IPS-NIHi7 (cell line): ENCODE measurements around the gene POLA1.
"Not testable (repeated sequence)": the region's sequence is repeated elsewhere in the genome, so short reads cannot be mapped to it uniquely, and the experiment has no call there.

ENCODE experiments used
- DNase-seq: peaks from one replicate; pipeline ENCODE4 v3.0.0; 2012; ENCODE audit warnings: mixed read lengths; ENCODE audit errors: extremely low spot score

Gene POLA1

GRCh38 chrX:24693453-24694202 is at the start of gene POLA1:
POLA1 (plus strand) TSS chrX:24693918; CDS start chrX:24693962, 44 bp downstream.
- DNase-seq: peak; percentile 98

- DNase-seq: no peak
Measured at GRCh38 chrX:24646006-24646405, 47.7 kb upstream of the POLA1 start.

GRCh38 chrX:24646745-24647182 is 47.0 kb upstream of the POLA1 start:
- peak; percentile 33 for DNase-seq

- DNase-seq: peak; percentile 90
Measured at GRCh38 chrX:24647257-24648058, 46.3 kb upstream of the POLA1 start, which contains the start of gene PCYT1B. PCYT1B (minus strand) TSS chrX:24647347; CDS start chrX:24647105, 242 bp downstream.

GRCh38 chrX:24648495-24648894 is 45.2 kb upstream of the POLA1 start:
- DNase-seq: no peak

GRCh38 chrX:24651783-24652182 is 41.9 kb upstream of the POLA1 start:
- DNase-seq: no peak

- not testable (repeated sequence) for DNase-seq
Measured at GRCh38 chrX:24655679-24656078, 38.0 kb upstream of the POLA1 start.

GRCh38 chrX:24657671-24658386 is 35.9 kb upstream of the POLA1 start:
- DNase-seq: no peak

GRCh38 chrX:24658421-24658820 is 35.3 kb upstream of the POLA1 start:
- DNase-seq: no peak

GRCh38 chrX:24659106-24659505 is 34.6 kb upstream of the POLA1 start:
- no peak for DNase-seq

- DNase-seq: no peak
Measured at GRCh38 chrX:24659646-24660045, 34.1 kb upstream of the POLA1 start.

- DNase-seq: no peak
Measured at GRCh38 chrX:24661292-24661691, 32.4 kb upstream of the POLA1 start.

GRCh38 chrX:24662352-24662751 is 31.4 kb upstream of the POLA1 start:
- DNase-seq: no peak

- DNase-seq: peak; percentile 48
Measured at GRCh38 chrX:24668111-24668510, 25.6 kb upstream of the POLA1 start.

- DNase-seq: no peak
Measured at GRCh38 chrX:24672701-24673190, 21.0 kb upstream of the POLA1 start.

- no peak for DNase-seq
Measured at GRCh38 chrX:24673424-24673823, 20.3 kb upstream of the POLA1 start.

GRCh38 chrX:24676403-24677024 is 17.2 kb upstream of the POLA1 start:
- DNase-seq: peak; percentile 66

- DNase-seq: no peak
Measured at GRCh38 chrX:24682739-24683432, 10.8 kb upstream of the POLA1 start.

- no peak for DNase-seq
Measured at GRCh38 chrX:24684048-24684447, 9.7 kb upstream of the POLA1 start.

GRCh38 chrX:24692305-24692704 is 1.4 kb upstream of the POLA1 start:
- peak; percentile 20 for DNase-seq

GRCh38 chrX:24694825-24695224 is 1.1 kb downstream of the POLA1 start:
- DNase-seq: no peak
